RKO (cell line): ENCODE measurements around the gene ATP6V0C.

Source experiments
- DNase-seq: peaks from one replicate; pipeline ENCODE4 v3.0.0-alpha.2; 2016; ENCODE audit warnings: low spot score

Gene ATP6V0C

GRCh38 chr16:2511128-2511800 lies 2.5 kb upstream of the ATP6V0C start:
- DNase-seq, result no peak

- DNase-seq, result no peak
These were observed 1.6 kb upstream of the ATP6V0C start for GRCh38 chr16:2511996-2512734.

DNA sequence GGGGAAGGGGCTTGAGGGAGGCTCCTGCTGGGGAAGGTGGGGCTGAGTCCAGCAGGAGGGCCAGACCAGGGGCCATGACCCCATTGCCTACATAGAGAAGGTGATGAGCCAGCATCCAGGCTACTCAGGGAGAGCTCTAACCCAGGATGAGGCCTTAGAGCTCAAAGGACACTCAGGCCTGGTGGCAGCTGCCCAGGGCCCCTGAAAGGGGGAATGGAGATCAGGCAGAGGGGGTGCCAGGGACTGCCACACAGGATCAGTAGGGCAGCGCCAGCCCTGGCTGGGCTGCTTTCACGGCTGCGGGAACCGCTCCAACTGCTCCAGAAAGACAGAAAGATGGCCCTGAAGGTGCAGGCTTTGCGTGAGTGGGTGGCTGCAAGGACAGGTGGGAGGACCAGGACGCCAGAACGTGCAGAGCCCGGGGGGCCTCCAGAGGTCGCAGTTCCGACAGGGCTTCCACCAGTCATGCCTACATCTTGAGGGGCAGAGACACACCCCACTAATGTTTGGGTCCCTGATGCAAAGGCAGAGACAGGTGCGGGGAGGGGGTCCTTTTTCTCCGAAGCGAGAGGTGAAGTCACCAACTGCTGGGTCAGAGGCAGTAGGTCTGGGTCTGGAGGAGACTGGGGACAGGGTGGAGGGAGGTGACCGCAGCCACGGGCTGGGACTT lies 882 bp upstream of the ATP6V0C start:
- no peak for DNase-seq

GRCh38 chr16:2514333-2515179 lies 804 bp downstream of the ATP6V0C start:
- DNase-seq, result no peak

- DNase-seq, result no peak
These were observed 1.6 kb downstream of the ATP6V0C start for GRCh38 chr16:2515180-2515851.

- peak; percentile 43 for DNase-seq
These were observed 2.9 kb downstream of the ATP6V0C start for GRCh38 chr16:2516391-2517240.

GRCh38 chr16:2517954-2518605 lies 4.3 kb downstream of the ATP6V0C start:
- DNase-seq, result no peak

DNA sequence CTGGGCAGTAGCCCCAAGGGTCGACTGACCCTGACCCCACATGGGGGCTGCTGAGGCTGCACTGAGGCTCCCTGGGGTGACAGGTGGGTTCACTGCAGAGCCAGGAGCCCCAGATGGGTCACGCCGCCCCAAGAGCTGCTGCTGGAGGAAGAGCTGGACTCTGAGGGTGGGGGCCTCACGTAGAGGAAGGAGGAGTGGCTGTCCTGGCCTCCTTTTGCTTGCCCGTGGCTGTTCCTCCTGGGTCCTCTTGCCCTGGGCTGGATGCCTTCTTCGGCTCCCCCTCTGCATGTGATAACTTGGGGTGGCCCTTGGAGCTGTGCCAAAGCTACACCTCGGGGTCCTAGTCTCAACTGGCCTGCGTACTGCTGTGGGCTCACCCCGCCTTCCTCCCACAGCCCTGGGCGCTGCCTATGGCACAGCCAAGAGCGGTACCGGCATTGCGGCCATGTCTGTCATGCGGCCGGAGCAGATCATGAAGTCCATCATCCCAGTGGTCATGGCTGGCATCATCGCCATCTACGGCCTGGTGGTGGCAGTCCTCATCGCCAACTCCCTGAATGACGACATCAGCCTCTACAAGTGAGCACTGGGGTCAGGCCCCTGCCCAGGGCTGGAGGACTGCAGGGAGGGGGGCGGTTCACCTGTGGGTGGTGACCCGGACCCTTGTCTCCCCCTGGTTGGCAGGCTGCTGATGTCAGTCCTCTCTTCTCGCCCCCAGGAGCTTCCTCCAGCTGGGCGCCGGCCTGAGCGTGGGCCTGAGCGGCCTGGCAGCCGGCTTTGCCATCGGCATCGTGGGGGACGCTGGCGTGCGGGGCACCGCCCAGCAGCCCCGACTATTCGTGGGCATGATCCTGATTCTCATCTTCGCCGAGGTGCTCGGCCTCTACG lies 5.3 kb downstream of the ATP6V0C start:
- DNase-seq, result no peak

GRCh38 chr16:2519711-2520080 lies 5.9 kb downstream of the ATP6V0C start:
- DNase-seq, result no peak

DNA sequence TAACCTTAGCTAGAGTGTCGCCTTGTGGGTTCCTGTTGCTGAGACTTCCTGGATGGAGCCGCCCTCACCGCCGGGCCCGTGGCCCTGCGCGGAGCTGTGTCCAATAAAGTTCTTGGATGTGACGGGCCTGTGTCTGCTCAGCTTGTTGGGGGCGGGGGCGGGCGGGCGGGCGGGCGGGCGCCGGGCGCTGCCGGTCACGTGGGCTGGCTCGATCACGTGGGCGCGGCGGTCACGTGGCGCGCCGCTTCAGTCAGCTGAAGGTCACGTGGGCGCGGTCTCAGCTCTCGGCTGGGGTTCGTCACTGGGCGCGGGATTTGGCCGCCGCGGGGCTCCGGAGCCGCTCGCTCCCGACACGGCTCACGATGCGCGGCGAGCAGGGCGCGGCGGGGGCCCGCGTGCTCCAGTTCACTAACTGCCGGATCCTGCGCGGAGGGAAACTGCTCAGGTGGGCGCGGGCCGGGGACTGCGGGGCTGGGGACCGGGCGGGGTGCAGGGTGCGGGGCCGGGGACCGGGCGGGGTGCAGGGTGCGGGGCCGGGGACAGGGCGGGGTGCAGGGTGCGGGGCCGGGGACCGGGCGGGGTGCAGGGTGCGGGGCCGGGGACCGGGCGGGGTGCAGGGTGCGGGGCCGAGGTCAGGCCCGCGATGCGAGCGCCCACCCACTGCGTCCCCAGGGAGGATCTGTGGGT lies 6.5 kb downstream of the ATP6V0C start, which contains the start of gene AMDHD2:
AMDHD2 (plus strand) TSS at position 275 of the 687 bp plus-strand sequence; CDS start at position 363, 88 bp downstream.
- peak; percentile 92 for DNase-seq

DNA sequence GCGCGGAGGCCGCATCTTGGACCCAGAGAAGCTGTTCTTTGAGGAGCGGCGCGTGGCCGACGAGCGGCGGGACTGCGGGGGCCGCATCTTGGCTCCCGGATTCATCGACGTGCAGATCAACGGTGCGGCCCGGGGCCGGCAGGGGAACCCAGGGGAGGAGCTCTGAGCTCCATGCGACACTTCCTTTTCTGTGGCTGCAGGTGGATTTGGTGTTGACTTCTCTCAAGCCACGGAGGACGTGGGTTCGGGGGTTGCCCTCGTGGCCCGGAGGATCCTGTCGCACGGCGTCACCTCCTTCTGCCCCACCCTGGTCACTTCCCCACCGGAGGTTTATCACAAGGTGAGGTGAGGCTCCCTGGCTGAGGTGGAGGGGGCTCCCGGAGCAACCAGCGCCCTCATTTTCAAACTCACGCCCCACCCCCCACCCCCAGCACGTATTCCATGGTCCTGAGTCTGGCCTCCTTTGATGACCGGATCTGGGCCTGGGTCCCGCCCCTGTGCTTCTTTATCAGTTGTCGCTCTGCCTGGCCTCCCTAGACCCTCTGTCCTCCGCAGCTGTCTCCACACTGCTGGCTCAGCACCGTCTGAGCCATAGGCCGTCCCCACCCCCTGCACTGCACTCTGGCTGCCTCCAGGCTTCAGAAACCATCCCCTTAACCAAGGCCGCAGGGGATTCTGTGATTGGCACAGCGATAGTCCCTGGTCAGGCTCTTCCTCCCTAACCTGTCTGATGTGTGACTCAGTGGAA lies 7.2 kb downstream of the ATP6V0C start:
- DNase-seq, result peak; percentile 69

GRCh38 chr16:2523801-2524231 lies 10.1 kb downstream of the ATP6V0C start:
- no peak for DNase-seq

DNA sequence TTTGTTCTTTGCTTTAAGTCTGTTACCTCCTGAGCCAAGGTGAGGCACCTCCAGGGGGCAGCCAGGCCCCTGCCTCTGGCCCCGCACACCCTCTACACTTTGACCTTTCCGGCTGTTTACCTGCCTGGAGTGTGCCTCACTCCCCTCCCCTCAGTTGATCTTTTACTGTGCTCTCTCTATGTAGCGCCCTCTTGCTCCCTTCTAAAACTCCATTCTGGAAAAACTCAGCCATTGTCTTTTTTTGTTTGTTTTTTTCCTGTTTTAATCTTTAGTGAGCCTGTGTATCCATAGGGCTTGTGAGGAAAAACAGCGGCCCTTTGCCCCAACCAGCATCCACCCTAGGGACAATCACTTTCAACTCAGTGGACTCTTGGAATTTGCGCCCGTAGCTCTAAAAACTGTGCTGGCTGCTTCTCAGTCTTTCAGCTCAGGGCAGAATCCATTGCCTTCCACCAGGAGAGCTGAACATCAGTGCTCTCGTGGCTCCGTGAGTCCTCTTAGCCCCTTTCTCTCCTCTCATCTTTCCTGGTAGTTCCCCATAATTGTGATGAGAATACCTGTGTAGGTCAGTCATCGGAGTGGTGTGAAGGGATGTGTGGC lies 10.7 kb downstream of the ATP6V0C start:
- DNase-seq, result no peak

DNA sequence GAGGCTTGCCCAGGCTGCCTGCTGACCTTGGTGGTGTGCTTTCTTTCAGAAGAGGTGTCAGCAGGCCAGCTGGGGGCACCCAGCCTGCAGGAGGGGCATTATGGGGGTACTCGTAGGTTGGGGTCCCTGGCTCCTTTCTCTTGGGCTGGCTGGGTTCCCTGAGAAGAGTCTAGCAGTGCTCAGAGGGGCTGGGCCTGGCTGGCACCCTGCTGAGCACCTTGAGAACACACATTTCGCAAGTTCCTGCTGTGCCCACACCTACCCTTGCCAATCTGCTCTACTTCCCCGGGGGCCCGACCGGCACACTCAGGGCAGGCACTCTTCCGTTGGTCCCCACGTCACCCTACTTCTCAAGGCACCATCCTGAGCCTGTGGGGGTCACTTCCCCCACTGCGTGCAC lies 12.4 kb downstream of the ATP6V0C start:
- DNase-seq, result no peak

DNA sequence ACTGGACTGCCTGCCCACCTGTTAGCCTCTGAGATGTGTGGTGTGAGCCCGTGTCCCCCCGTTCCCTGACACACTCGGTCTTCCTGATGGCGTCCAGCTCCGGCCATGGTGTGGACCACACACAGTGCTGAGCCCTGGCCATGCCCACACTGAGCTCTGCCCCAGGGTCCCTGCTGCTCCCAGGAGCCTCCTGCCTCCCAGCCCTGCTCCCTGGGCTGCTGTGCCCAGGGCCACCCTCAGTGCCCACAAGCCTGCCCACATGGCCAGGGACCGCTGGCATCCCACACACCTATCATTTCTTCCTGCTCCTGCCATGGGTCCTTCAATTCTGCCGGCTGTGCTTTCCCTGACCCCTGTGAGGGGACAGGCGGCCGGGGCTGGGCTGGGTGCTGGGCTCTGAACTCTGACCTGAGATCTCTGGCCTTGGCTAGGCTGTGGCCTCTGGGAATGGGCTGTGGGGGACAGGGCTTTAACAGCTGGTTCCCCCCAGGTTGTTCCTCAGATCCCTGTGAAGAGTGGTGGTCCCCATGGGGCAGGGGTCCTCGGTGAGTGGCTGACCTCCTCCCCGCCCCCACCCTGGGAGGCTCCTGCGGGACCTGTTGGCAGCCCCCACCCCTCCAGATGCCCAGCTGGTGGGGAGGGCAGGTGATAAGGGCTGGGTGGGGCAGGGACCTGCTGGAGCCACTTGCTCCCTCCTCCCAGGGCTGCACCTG lies 13.5 kb downstream of the ATP6V0C start:
- DNase-seq, result no peak

DNA sequence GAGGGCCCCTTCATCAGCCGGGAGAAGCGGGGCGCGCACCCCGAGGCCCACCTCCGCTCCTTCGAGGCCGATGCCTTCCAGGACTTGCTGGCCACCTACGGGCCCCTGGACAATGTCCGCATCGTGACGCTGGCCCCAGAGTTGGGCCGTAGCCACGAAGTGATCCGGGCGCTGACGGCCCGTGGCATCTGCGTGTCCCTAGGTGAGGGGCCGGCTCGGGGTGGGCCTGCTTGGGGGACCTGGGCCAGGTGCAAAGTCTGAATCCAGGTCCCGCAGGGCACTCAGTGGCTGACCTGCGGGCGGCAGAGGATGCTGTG lies 14.0 kb downstream of the ATP6V0C start:
- DNase-seq, result no peak
